Liver (tissue), 3 donors: Measurements from ENCODE around the gene CRYBG2.

ENCODE experiments used
- ATF3 ChIP-seq: IDR thresholded peaks from 2 replicates; pipeline ENCODE4 v1.6.1; 2016; ENCODE audit warnings: antibody characterized with exemption
- CTCF ChIP-seq: fragments of 150-350 bp; IDR thresholded peaks from 2 replicates; pipeline ENCODE4 v1.5.1; 2017; ENCODE audit warnings: improper control_type of control experiment, low read depth, low read length; ENCODE audit not compliant: missing input control
- JUND ChIP-seq, 2 donors: IDR thresholded peaks; 2 replicates each; pipeline ENCODE4 v1.6.1; 2016; ENCODE audit warnings: antibody characterized with exemption in 2 of 2
- RAD21 ChIP-seq, 2 donors: IDR thresholded peaks; 2 replicates each; pipeline ENCODE4 v1.6.1; 2016; ENCODE audit warnings: antibody characterized with exemption in 2 of 2, mild to moderate bottlenecking in 2 of 2
- YY1 ChIP-seq: IDR thresholded peaks from 2 replicates; pipeline ENCODE4 v1.6.1; 2016; ENCODE audit warnings: antibody characterized with exemption, mild to moderate bottlenecking
- donor health status: healthy.
- donor health status: healthy.

GRCh38 chr1:26395754-26396153 lies 41.8 kb upstream of the CRYBG2 start:
- TF ChIP-seq JUND (IDR thresholded peaks at IDR 0.05): no peak
- no peak for TF ChIP-seq CTCF
- TF ChIP-seq ATF3: no peak
- no peak for TF ChIP-seq RAD21 (IDR thresholded peaks at IDR 0.05)
- no peak for TF ChIP-seq YY1
